GDM1 (cell line): ENCODE results near the gene DES.

Source experiments
- DNase-seq: peaks from one replicate; lab custom pipeline; 2025; lab: John Stamatoyannopoulos, UW

Gene DES

GRCh38 chr2:219438453-219438852 is 20.3 kb downstream of the DES start:
- DNase-seq = no peak

GRCh38 chr2:219439506-219439905 is 21.3 kb downstream of the DES start:
- no peak for DNase-seq

- no peak for DNase-seq
Measured at GRCh38 chr2:219440388-219441256, 22.4 kb downstream of the DES start.

GRCh38 chr2:219441451-219442255 is 23.5 kb downstream of the DES start:
- DNase-seq = no peak

- DNase-seq = no peak
Measured at GRCh38 chr2:219442256-219443015, 24.3 kb downstream of the DES start.

- no peak for DNase-seq
Measured at GRCh38 chr2:219443016-219443696, 25.0 kb downstream of the DES start.

GRCh38 chr2:219443697-219444023 is 25.5 kb downstream of the DES start:
- no peak for DNase-seq

GRCh38 chr2:219444566-219445091 is 26.5 kb downstream of the DES start:
- no peak for DNase-seq

- no peak for DNase-seq
Measured at GRCh38 chr2:219445220-219445640, 27.1 kb downstream of the DES start.

- DNase-seq = no peak
Measured at GRCh38 chr2:219446101-219446504, 27.9 kb downstream of the DES start.

- DNase-seq = no peak
Measured at GRCh38 chr2:219446689-219447088, 28.5 kb downstream of the DES start.

- DNase-seq = no peak
Measured at GRCh38 chr2:219447242-219448098, 29.3 kb downstream of the DES start.

GRCh38 chr2:219448099-219448775 is 30.1 kb downstream of the DES start:
- no peak for DNase-seq

- no peak for DNase-seq
Measured at GRCh38 chr2:219448776-219449341, 30.7 kb downstream of the DES start.

- no peak for DNase-seq
Measured at GRCh38 chr2:219449609-219450008, 31.4 kb downstream of the DES start.

GRCh38 chr2:219451661-219452360 is 33.6 kb downstream of the DES start:
- no peak for DNase-seq

GRCh38 chr2:219452361-219453317 is 34.5 kb downstream of the DES start:
- DNase-seq = no peak
